CD4-positive, alpha-beta memory T cell (primary cell): ENCODE measurements around the gene SORCS2. TPM values are rescaled to one million over a fixed set of nuclear protein-coding genes. Genes with fewer than 3 reads are reported as not detected.

Experiments used
- CTCF ChIA-PET: fragments of 350-600 bp; sonication (Branson Sonifier 250); formaldehyde crosslinking; loops from one replicate; lab custom pipeline; 2021; ENCODE audit warnings: inconsistent platforms; ENCODE audit not compliant: partially characterized antibody; lab: Charles Lee
- POLR2A ChIA-PET: fragments of 350-600 bp; sonication (Branson Sonifier 250); formaldehyde crosslinking; loops from one replicate; lab custom pipeline; 2021; ENCODE audit not compliant: partially characterized antibody; lab: Charles Lee
- DNase-seq, 5 donors: peaks; one replicate each; pipeline versions ENCODE4 v3.0.0 to v3.0.0-alpha.2; 2020 to 2022; ENCODE audit warnings: mixed read lengths in 1 of 5
- H3K27ac ChIP-seq: one replicate; pipeline ENCODE4 v1.7.0; 2013; ENCODE audit warnings: low read depth, low read length
- H3K27me3 ChIP-seq: 2 replicates; pipeline ENCODE4 v1.7.0; 2013; ENCODE audit warnings: mild to moderate bottlenecking, low read length, moderate library complexity; ENCODE audit not compliant: insufficient read depth
- H3K36me3 ChIP-seq: 2 replicates; pipeline ENCODE4 v1.7.0; 2013; ENCODE audit warnings: mild to moderate bottlenecking, low read length, moderate library complexity; ENCODE audit not compliant: insufficient read depth
- H3K4me1 ChIP-seq: 2 replicates; pipeline ENCODE4 v1.7.0; 2013; ENCODE audit warnings: mild to moderate bottlenecking, low read length, moderate library complexity; ENCODE audit not compliant: insufficient read depth
- H3K4me3 ChIP-seq, 2 donors: one replicate each; pipeline ENCODE4 v1.7.0; 2013; ENCODE audit warnings: low read length in 2 of 2, mild to moderate bottlenecking in 1 of 2
- H3K9me3 ChIP-seq, 2 donors: one replicate each; pipeline ENCODE4 v1.7.0; 2013; ENCODE audit warnings: low read length in 2 of 2, control low read depth in 1 of 2; ENCODE audit not compliant: control insufficient read depth in 1 of 2
- H3K27ac Mint-ChIP-seq, 7 donors: one replicate each; pipeline ENCODE4 v1.8.0; 2020 to 2021; ENCODE audit warnings: mixed read lengths in 7 of 7, mild to moderate bottlenecking in 6 of 7, inconsistent platforms in 3 of 7, moderate library complexity in 3 of 7
- H3K27me3 Mint-ChIP-seq, 2 donors: one replicate each; pipeline ENCODE4 v1.8.0; 2020 to 2021; ENCODE audit warnings: mixed read lengths in 2 of 2
- H3K36me3 Mint-ChIP-seq, 2 donors: one replicate each; pipeline ENCODE4 v1.8.0; 2020 to 2021; ENCODE audit warnings: mixed read lengths in 2 of 2, inconsistent platforms in 1 of 2, mild to moderate bottlenecking in 1 of 2
- H3K4me1 Mint-ChIP-seq, 4 donors: one replicate each; pipeline ENCODE4 v1.8.0; 2020 to 2021; ENCODE audit warnings: mixed read lengths in 4 of 4, mild to moderate bottlenecking in 1 of 4
- H3K4me3 Mint-ChIP-seq, 8 donors: one replicate each; pipeline ENCODE4 v1.8.0; 2020 to 2021; ENCODE audit warnings: mixed read lengths in 8 of 8, mild to moderate bottlenecking in 7 of 8, moderate library complexity in 6 of 8, inconsistent platforms in 3 of 8
- H3K9me3 Mint-ChIP-seq, 8 donors: one replicate each; pipeline ENCODE4 v1.8.0; 2020 to 2021; ENCODE audit warnings: mixed read lengths in 8 of 8, mild to moderate bottlenecking in 5 of 8, inconsistent platforms in 3 of 8, moderate library complexity in 1 of 8
- intact Hi-C: fragments of 100-400 bp; cut with micrococcal nuclease; formaldehyde crosslinking; loops from one replicate; pipeline ENCODE4 v1.15.1; 2023
- polyA plus RNA-seq, 2 donors: library from polyadenylated mRNA; unstranded; fragments of 300-500 nt; fragmentation: Illumina TruSeq; gene quantifications; one replicate each; pipeline ENCODE4 v1.2.3, GENCODE V29; 2021
- total RNA-seq, 2 experiments: library from RNA; stranded (reverse); gene quantifications; one replicate each; pipeline ENCODE4 v1.2.3, GENCODE V29; 2021

SORCS2 gene
- total and polyA plus RNA-seq, 4 experiments from 2014 or later: not detected

DNA sequence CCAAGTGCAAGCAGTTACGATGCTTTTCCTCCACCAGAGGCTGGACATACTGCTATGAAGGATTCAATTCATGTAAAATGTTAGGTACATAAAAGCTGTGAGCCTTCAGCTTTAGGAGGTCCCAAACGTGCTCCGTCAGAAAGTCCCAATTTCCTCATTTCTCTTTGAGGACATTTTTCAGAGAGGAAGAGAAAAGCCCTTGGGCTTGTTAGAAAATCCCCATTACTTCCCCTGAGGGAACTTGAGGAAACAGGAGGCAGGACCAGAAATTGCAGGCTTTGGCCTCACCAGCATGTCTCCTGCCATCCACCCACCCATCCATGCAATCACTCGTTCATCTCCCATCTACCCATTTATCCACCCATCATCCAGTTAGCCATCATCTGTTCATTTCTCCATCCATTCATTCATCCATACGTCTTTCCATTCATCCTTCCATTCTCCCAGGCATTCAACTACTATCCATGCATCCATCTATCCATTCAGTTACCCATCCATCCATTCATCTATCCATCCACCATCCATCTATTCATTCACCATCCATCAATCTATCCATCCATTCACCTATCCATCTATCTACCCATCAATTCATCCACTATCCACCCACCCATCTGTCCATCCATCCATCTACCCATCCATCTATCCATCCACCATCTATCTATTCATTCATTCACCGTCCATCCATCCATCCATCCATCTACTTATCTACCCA, 523.8 kb downstream of the SORCS2 start:
- no peaks in the 10 kb centered on the region for H3K36me3 Mint-ChIP-seq

DNA sequence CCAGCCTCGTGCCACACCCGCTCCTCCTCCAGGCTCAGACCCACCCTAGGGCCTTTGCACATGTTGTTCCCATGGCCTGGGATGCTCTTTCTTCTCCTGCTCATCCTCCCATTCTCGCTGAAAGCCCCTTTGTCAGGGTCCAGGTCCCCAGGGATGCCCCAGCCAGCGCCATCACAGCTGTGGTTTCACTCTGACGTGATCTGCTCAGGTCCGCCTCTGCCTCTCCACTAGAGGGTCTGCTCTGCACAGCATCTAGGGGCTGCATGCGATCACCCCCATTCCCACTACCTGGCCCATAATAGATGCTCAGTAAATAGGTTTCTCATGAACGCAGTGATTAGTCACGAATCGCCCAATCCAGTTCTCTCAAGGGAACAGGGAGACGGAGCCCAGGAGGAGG, 524.8 kb downstream of the SORCS2 start:
- ChIA-PET CTCF (no interaction called here), POLR2A (no interaction called here)
- peaks cover 1 to 8% of the 10 kb centered on the region in 2 donors for H3K27me3 Mint-ChIP-seq
- Histone ChIP-seq H3K9me3 (no peaks in the 10 kb centered on the region), H3K4me3 (no peak overlapping the region), H3K4me1 (no peaks in the 10 kb centered on the region), H3K27me3 (no peaks in the 10 kb centered on the region), H3K27ac (no peak overlapping the region), H3K36me3 (no peaks in the 10 kb centered on the region)
- H3K9me3 Mint-ChIP-seq: peaks cover 0 to 6% (median 0%) of the 10 kb centered on the region in 8 donors
- intact Hi-C loops: no loop called here
- peaks cover 0 to 7% (median 1%) of the 10 kb centered on the region in 4 donors for H3K4me1 Mint-ChIP-seq
- H3K4me3 Mint-ChIP-seq: no peak overlapping the region
- no peak for DNase-seq
- H3K27ac Mint-ChIP-seq: no peak overlapping the region
- no peaks in the 10 kb centered on the region for H3K36me3 Mint-ChIP-seq

More for the DNA sequence above, 523.8 kb downstream of the SORCS2 start:
- no peak overlapping the region for H3K4me3 ChIP-seq
- no peaks in the 10 kb centered on the region for H3K36me3 ChIP-seq
- Mint-ChIP-seq H3K27me3 (peaks cover 1 to 8% of the 10 kb centered on the region in 2 donors), H3K4me1 (peaks cover 0 to 7% (median 1%) of the 10 kb centered on the region in 4 donors), H3K9me3 (peaks cover 0 to 6% (median 0%) of the 10 kb centered on the region in 8 donors), H3K27ac (peak overlapping the region in 2 of 7 donors; percentile 22 to 59), H3K4me3 (no peak overlapping the region)
- no peaks in the 10 kb centered on the region for H3K9me3 ChIP-seq
- ChIA-PET CTCF (no interaction called here), POLR2A (no interaction called here)
- no peaks in the 10 kb centered on the region for H3K4me1 ChIP-seq
- DNase-seq: no peak
- intact Hi-C loops: no loop called here
- H3K27ac ChIP-seq: no peak overlapping the region
- no peaks in the 10 kb centered on the region for H3K27me3 ChIP-seq

DNA sequence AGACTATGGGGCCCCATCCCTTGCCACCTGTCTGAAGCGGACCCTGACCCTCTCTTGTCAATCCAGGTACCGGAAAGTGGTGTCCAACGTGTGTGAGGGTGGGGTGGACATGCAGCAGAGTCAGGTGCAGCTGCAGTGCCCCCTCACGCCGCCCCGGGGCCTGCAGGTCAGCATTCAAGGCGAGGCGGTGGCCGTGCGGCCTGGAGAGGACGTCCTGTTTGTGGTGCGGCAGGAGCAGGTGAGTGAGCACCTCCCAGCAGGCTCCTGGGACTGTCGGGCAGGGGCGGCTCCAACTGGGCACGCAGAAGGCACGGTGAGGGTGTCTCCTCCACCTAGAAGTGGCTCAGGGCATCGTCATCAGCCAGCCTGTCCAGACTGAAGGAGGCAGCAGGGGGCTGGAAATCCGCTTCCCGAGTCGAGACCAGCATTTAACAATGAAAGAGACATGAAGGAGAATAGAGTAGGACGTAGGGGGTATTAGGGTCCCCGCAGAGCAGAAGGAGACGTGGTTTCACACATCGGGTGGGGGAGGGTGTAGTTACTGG, 525.7 kb downstream of the SORCS2 start:
- Mint-ChIP-seq H3K27ac (no peak overlapping the region), H3K36me3 (no peaks in the 10 kb centered on the region), H3K9me3 (peaks cover 0 to 6% (median 0%) of the 10 kb centered on the region in 8 donors), H3K4me1 (peaks cover 0 to 7% (median 1%) of the 10 kb centered on the region in 4 donors), H3K4me3 (no peak overlapping the region), H3K27me3 (peaks cover 1 to 9% of the 10 kb centered on the region in 2 donors)
- Histone ChIP-seq H3K27me3 (no peaks in the 10 kb centered on the region), H3K4me1 (no peaks in the 10 kb centered on the region), H3K36me3 (no peaks in the 10 kb centered on the region), H3K4me3 (no peak overlapping the region), H3K27ac (no peak overlapping the region), H3K9me3 (no peaks in the 10 kb centered on the region)
- ChIA-PET CTCF (no interaction called here), POLR2A (no interaction called here)
- intact Hi-C loops: loop anchor here (2.0 kb wide), 1 partner anchor 527 kb away; no protein-coding TSS in a partner anchor
- DNase-seq: no peak

DNA sequence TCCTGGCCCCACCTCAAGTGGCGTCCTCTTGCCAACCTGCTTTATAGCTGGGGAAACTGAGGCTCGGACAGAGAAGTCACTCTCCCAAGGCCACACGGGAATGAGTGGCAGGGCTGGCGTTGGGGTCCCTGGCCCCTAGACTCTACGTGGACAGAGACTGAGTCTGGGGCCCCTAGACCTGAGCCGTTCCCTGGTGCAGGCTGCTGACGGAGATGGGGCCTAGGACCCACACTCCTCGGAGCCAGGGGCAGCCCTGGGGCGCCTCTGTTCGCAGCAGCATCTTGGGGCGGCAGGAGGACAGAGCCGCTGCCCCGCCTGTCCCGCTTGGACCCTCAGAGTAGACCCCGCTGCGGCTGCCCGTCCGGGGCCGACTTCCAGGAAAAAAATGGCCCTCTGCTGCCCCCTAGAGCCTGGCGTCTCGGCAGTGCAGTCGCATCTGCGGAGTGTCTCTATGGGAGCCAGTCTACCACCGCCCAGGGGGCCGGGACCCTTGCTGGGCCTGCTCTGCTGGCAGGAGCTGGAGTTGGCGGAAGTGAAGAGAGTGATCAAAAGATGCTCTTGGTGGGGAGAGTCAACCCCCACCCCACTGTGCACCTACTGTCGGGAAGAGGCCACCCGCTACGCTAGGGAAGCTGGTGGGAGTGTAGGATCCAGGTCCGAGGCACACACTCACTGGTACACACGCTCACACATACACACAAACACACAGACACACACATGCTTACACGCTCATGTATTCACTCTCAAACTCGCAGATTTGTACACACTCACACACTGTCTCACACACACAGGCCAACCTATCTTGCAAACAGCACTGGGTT, 527.2 kb downstream of the SORCS2 start:
- Histone ChIP-seq H3K27ac (no peak overlapping the region), H3K4me3 (no peak overlapping the region), H3K9me3 (no peaks in the 10 kb centered on the region), H3K27me3 (no peaks in the 10 kb centered on the region), H3K36me3 (no peaks in the 10 kb centered on the region), H3K4me1 (no peaks in the 10 kb centered on the region)
- Mint-ChIP-seq H3K36me3 (no peaks in the 10 kb centered on the region), H3K4me1 (peaks cover 0 to 7% (median 4%) of the 10 kb centered on the region in 4 donors), H3K27ac (peak overlapping the region in 1 of 7 donors; percentile 38), H3K4me3 (no peak overlapping the region), H3K9me3 (peaks cover 0 to 8% (median 0%) of the 10 kb centered on the region in 8 donors), H3K27me3 (peaks cover 1 to 9% of the 10 kb centered on the region in 2 donors)
- peak in 4 of 5 donors; percentile 33 to 46 (median 37) for DNase-seq
- intact Hi-C loops: loop anchor here (2.0 kb wide), 1 partner anchor 529 kb away; no protein-coding TSS in a partner anchor
- POLR2A ChIA-PET: no interaction called here
- CTCF ChIA-PET: interaction anchor here (1.1 kb wide), 1 partner anchor 14 kb away, joined by 3 read pairs; no protein-coding TSS in a partner anchor

DNA sequence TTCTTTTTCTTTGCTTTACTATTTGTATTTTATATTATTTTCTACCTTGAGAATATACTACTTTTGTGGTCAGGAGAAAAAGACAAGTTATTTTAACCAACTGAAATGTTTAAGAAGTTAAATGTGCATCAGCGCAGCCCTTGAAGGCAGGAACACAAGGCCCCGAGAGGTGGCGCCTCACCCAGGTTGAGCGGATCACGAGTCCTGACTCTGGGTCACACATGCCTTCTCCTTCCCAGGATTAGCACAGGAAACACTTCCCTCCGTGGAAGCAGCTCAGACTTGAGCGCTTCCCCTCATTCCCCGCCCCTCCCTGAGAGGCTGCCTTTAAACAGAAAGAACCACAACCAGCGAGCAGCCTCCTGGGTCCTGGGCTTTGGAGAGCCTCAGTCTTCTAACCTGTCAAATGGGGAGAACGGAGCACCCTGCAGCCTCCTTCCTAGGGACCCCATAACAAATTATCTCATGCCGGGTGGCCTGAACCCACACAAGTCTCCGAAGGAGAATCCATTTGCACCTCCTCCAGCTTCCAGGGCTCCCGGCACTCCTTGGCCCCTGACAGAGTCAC, 529.7 kb downstream of the SORCS2 start:
- CTCF ChIA-PET: no interaction called here
- POLR2A ChIA-PET: no interaction called here

DNA sequence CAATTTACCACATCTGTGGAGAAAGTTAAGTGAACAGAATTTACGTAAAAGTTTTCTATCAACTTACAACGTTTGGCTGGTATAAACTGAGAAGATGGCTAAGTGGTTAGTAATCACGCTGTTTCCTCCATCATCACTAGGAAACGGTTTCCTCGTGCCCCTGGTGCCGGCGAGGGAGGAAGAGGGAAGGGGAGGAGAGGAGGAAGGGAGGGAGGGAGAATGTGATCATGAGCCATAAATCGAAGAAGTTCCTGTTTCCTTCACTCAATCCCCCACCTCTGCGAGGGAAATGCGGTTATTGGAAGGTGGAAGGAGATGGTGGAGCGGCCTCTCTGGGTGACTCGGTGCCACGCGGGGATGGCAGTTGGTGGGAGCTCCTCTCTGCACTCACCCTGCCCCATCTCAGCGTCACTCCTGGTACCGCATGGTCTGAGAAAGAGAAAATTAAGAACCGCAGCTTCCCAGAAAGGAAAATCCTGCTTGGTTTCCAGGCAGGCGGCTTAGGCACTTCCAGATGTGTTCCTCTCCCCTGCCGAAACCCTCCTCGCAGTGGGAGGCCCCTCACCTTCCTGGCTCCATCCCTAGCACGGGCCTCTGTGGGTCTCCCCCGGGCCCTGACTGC, 530.5 kb downstream of the SORCS2 start:
- Mint-ChIP-seq H3K27me3 (peaks cover 1 to 9% of the 10 kb centered on the region in 2 donors), H3K27ac (no peak overlapping the region), H3K4me1 (peaks cover 0 to 7% (median 4%) of the 10 kb centered on the region in 4 donors), H3K4me3 (no peak overlapping the region), H3K36me3 (no peaks in the 10 kb centered on the region), H3K9me3 (peaks cover 0 to 7% (median 0%) of the 10 kb centered on the region in 8 donors)
- no peak for DNase-seq
- H3K27me3 ChIP-seq: no peaks in the 10 kb centered on the region
- no peak overlapping the region for H3K27ac ChIP-seq
- H3K9me3 ChIP-seq: no peaks in the 10 kb centered on the region
- intact Hi-C loops: loop anchor here (2.0 kb wide), 1 partner anchor 80 kb away; no protein-coding TSS in a partner anchor
- no peaks in the 10 kb centered on the region for H3K4me1 ChIP-seq
- ChIA-PET CTCF (no interaction called here), POLR2A (no interaction called here)
- no peaks in the 10 kb centered on the region for H3K36me3 ChIP-seq
- no peak overlapping the region for H3K4me3 ChIP-seq

More for the DNA sequence above, 529.7 kb downstream of the SORCS2 start:
- intact Hi-C loops: loop anchor here (2.0 kb wide), 1 partner anchor 81 kb away; no protein-coding TSS in a partner anchor
- Mint-ChIP-seq H3K36me3 (no peaks in the 10 kb centered on the region), H3K27ac (no peak overlapping the region), H3K4me3 (no peak overlapping the region), H3K9me3 (peaks cover 0 to 7% (median 0%) of the 10 kb centered on the region in 8 donors), H3K27me3 (peaks cover 1 to 9% of the 10 kb centered on the region in 2 donors), H3K4me1 (peaks cover 0 to 7% (median 4%) of the 10 kb centered on the region in 4 donors)
- no peaks in the 10 kb centered on the region for H3K9me3 ChIP-seq
- no peak for DNase-seq
- no peak overlapping the region for H3K27ac ChIP-seq
- H3K36me3 ChIP-seq: no peaks in the 10 kb centered on the region
- no peak overlapping the region for H3K4me3 ChIP-seq
- H3K4me1 ChIP-seq: no peaks in the 10 kb centered on the region
- H3K27me3 ChIP-seq: no peaks in the 10 kb centered on the region
